ENCODE measurements around the gene NPW.

Gene NPW

DNA sequence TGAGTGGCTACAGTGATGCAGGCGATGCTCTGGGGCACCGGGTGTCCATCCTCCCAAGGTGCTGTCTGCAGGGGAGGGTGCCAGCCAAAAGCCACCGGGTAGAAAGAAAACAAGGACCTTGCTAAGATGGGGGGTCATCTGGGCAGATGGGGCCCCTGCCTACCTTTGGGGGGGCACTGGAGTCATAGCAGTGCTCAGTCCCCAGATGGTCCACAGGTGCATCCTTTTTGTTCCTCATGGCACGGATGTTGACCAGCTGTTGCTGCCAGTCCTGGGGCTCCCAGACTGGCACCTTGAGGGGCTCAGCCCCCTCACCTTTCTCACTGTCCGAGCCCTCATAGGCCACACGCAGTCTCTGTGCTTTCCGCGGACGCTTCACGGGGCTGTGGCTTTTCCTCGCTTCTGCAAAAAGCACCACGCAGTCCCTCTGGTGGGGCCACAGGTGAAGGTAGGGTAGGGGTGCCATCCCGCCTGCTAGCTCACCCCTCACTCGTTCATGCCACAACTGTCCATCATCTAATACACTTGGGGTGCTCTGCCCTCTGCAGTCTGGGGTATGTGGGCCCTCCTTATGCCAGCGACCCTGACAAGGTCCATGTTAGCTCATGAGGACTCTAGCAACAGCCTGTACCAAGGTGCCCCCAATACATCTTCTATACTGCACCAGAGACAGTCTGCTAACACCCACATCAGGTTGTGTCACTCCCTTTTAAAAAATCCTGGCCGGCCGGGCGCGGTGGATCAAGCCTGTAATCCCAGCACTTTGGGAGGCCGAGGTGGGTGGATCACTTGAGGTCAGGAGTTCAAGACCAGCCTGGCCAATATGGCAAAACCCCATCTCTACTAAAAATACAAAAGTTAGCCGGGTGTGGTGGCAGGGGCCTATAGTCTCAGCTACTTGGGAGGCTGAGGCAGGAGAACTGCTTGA, 26.6 kb downstream of the NPW start:
- Histone ChIP-seq H3K27me3 (no peaks in the 10 kb centered on the region), H3K9me3 (no peaks in the 10 kb centered on the region), H3K36me3 (peaks cover 9 to 29% (median 14%) of the 10 kb centered on the region in 3 donors), H3K4me1 (peaks cover 5 to 52% (median 39%) of the 10 kb centered on the region in 4 donors), H3K27ac (peak overlapping the region; percentile 69 to 80), H3K4me3 (peak overlapping the region; percentile 85 to 91)
- no peak for DNase-seq
- intact Hi-C loops (cut with DNase I; ENCODE audit: low total_unique reads), result no loop called here
- TF ChIP-seq, protein P1, sequence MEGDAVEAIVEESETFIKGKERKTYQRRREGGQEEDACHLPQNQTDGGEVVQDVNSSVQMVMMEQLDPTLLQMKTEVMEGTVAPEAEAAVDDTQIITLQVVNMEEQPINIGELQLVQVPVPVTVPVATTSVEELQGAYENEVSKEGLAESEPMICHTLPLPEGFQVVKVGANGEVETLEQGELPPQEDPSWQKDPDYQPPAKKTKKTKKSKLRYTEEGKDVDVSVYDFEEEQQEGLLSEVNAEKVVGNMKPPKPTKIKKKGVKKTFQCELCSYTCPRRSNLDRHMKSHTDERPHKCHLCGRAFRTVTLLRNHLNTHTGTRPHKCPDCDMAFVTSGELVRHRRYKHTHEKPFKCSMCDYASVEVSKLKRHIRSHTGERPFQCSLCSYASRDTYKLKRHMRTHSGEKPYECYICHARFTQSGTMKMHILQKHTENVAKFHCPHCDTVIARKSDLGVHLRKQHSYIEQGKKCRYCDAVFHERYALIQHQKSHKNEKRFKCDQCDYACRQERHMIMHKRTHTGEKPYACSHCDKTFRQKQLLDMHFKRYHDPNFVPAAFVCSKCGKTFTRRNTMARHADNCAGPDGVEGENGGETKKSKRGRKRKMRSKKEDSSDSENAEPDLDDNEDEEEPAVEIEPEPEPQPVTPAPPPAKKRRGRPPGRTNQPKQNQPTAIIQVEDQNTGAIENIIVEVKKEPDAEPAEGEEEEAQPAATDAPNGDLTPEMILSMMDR (IDR thresholded peaks at IDR 0.05), result no peak

DNA sequence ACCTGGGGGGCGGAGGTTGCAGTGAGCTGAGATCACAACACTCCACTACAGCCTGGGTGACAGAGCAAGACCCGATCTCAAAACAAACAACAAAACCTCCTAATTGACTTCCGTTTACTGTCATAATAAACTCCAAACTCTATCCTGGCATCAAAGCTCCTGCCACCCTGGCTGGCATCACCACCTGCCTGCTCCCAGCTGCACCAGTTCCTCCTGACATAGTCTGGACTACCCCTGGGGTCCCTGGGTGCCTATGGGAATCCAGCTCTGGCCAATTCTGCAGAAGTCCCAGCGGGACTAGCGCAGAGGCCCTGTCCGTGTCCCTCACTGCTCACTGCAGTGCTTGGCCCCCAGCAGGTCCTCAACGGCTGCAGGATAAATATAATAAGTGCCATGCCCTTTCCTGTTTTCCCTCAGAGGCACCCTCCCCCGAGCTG, 27.3 kb downstream of the NPW start:
- Histone ChIP-seq H3K9me3 (no peaks in the 10 kb centered on the region), H3K27me3 (no peaks in the 10 kb centered on the region), H3K36me3 (peaks cover 11 to 35% (median 20%) of the 10 kb centered on the region in 3 donors), H3K27ac (peak overlapping the region; percentile 69 to 80), H3K4me1 (peaks cover 5 to 50% (median 39%) of the 10 kb centered on the region in 4 donors), H3K4me3 (peak overlapping the region; percentile 85 to 91)
- no peak for DNase-seq
- TF ChIP-seq, protein P1 (IDR thresholded peaks at IDR 0.05), result no peak
- intact Hi-C loops (cut with DNase I; ENCODE audit: low total_unique reads), result no loop called here

DNA sequence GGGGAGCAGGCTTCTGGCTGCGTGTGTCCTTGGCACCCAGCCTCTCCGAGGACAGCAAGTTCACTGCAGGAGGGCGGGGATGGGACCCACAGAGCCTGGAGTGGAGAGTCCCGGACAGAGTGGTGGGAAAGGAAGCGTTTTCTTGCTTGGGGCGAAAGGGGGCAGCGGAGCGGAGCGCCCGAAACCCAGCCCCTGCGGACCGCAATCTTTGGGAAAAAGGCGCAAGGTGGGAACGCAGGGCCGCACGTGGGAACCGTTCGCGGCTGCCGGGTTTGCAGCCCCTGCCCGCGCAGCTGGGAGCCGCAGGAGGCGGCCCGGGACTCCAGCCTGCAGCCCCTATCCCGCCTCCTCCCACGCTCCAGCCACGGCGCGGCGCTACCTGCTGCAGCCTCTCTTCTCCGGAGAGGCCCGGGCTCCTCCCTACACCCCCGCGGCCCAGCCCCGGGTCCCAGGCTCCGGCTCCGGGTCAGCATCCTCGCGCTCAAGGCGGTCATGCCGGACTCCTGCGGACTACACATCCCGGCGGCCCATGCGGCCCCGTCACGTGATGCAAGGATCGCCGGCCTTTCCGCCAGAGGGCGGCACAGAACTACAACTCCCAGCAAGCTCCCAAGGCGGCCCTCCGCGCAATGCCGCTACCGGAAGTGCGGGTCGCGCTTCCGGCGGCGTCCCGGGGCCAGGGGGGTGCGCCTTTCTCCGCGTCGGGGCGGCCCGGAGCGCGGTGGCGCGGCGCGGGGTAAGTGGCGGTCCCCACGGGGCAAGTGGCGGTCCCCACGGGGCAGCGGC, 27.9 kb downstream of the NPW start, which contains the start of the genes NTHL1 and TSC2:
Gene NTHL1, minus strand, starts transcription at position 505 of the 786 bp plus-strand sequence. Its CDS starts 11 bp downstream, at position 494.
Gene TSC2, plus strand, starts transcription at position 656 of the 786 bp plus-strand sequence. CDS start 631 bp downstream, outside the sequence.
- H3K4me3 ChIP-seq, result peak within 1 kb of the TSS; percentile 85 to 91
- no peaks in the 10 kb centered on the region for H3K9me3 ChIP-seq
- intact Hi-C loops (cut with DNase I; ENCODE audit: low total_unique reads), result no loop called here
- DNase-seq, result peak; percentile 97 to 98
- peaks cover 13 to 41% (median 26%) of the 10 kb centered on the region in 3 donors for H3K36me3 ChIP-seq
- TF ChIP-seq, protein P1 (IDR thresholded peaks at IDR 0.05), result peak; percentile 37 to 56
- peaks cover 5 to 50% (median 36%) of the 10 kb centered on the region in 4 donors for H3K4me1 ChIP-seq
- H3K27ac ChIP-seq, result peak within 1 kb of the TSS; percentile 69 to 80
- H3K27me3 ChIP-seq, result no peaks in the 10 kb centered on the region

DNA sequence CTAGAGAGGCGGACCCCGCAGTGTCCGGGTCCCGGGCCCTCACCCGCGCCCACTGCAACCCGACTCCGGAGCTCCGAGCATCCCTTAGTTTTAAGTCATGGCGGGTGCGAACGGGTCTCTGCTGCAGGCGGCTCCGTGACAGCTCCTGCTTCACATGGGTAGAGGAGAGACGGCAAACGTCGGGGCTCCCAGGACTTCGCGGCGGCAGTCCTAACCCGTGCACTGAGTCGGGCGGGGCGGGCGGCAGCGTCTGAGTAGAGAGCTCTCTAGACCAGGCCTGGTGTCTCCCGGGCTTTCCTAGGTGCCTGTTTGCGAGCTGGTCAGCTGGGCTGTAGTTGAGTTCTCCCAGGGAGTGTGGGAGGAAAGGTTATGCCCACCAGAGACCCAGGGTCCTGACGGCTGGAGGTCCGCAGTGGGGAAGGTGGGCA, 28.5 kb downstream of the NPW start:
- peak overlapping the region; percentile 69 to 80 for H3K27ac ChIP-seq

DNA sequence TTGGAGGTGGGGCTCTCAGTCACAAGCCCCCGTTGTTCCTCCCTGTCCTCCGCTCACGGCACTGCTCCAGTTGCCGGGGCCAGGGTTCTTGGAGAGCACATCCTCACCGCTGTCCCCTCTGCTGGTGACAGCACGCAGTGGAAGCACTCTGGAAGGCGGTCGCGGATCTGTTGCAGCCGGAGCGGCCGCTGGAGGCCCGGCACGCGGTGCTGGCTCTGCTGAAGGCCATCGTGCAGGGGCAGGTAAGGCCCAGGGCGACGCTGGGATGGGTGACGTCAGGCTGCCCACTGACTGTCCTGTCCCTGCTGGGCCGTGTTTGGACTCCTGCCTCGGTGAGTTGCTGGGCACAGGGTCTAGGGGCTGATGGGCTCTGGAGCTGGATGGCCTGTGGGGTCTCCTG, 33.6 kb downstream of the NPW start:
- Histone ChIP-seq H3K27me3 (no peaks in the 10 kb centered on the region), H3K4me1 (peaks cover 0 to 13% (median 12%) of the 10 kb centered on the region in 4 donors), H3K4me3 (no peak overlapping the region), H3K9me3 (no peaks in the 10 kb centered on the region), H3K27ac (no peak overlapping the region), H3K36me3 (peaks cover 36 to 81% (median 67%) of the 10 kb centered on the region in 3 donors)
- no peak for DNase-seq
- TF ChIP-seq, protein P1 (IDR thresholded peaks at IDR 0.05), result no peak
- intact Hi-C loops (cut with DNase I; ENCODE audit: low total_unique reads), result no loop called here

More for the DNA sequence above, 28.5 kb downstream of the NPW start:
- no peaks in the 10 kb centered on the region for H3K9me3 ChIP-seq
- H3K4me1 ChIP-seq, result peaks cover 5 to 46% (median 36%) of the 10 kb centered on the region in 4 donors
- no peak for DNase-seq
- TF ChIP-seq, protein P1 (IDR thresholded peaks at IDR 0.05), result no peak
- H3K27me3 ChIP-seq, result no peaks in the 10 kb centered on the region
- intact Hi-C loops (cut with DNase I; ENCODE audit: low total_unique reads), result no loop called here
- peak overlapping the region; percentile 85 to 91 for H3K4me3 ChIP-seq
- peaks cover 19 to 45% (median 29%) of the 10 kb centered on the region in 3 donors for H3K36me3 ChIP-seq
